GM12878 (cell line): ENCODE measurements around the gene RNPS1.
A peak's percentile ranks its signal among the peaks of the same experiment; 100 is the strongest.

Source experiments
- EP300 ChIP-seq, 2 experiments: fragments of 150-350 bp in 1 of 2; IDR thresholded peaks; 2 replicates each; pipeline ENCODE4 v1.6.1; 2011 to 2012; ENCODE audit warnings: low read depth in 2 of 2, low read length in 2 of 2, borderline replicate concordance in 1 of 2, improper control_type of control experiment in 1 of 2, inconsistent platforms in 1 of 2; ENCODE audit not compliant: control insufficient read depth in 1 of 2
- JUND ChIP-seq: IDR thresholded peaks from 2 replicates; pipeline ENCODE4 v1.6.1; 2012; ENCODE audit warnings: low read depth, mild to moderate bottlenecking, low read length, improper control_type of control experiment, moderate library complexity
- NFYB ChIP-seq: IDR thresholded peaks from 2 replicates; pipeline ENCODE4 v1.6.1; 2011; ENCODE audit warnings: low read depth, mild to moderate bottlenecking, low read length, improper control_type of control experiment, moderate library complexity; ENCODE audit not compliant: insufficient read depth
- POLR2A ChIP-seq: IDR thresholded peaks from 2 replicates; pipeline ENCODE4 v1.6.1; 2011; ENCODE audit warnings: low read depth, mild to moderate bottlenecking, low read length
- POLR2AphosphoS5 ChIP-seq: IDR thresholded peaks from 2 replicates; pipeline ENCODE4 v1.6.1; 2011; ENCODE audit warnings: mild to moderate bottlenecking, low read length, inconsistent platforms
- RAD21 ChIP-seq: IDR thresholded peaks from 2 replicates; pipeline ENCODE4 v1.6.1; 2011; ENCODE audit warnings: mild to moderate bottlenecking, low read depth, low read length, moderate library complexity; ENCODE audit not compliant: insufficient read depth
- TAF1 ChIP-seq: IDR thresholded peaks from 2 replicates; pipeline ENCODE4 v1.6.1; 2011; ENCODE audit warnings: mild to moderate bottlenecking, low read depth, low read length, borderline replicate concordance
- YY1 ChIP-seq: IDR thresholded peaks from 2 replicates; pipeline ENCODE4 v1.6.1; 2011; ENCODE audit warnings: low read depth, mild to moderate bottlenecking, low read length
- ZNF274 ChIP-seq: IDR thresholded peaks from one replicate; pipeline ENCODE4 v1.8.0; 2011; ENCODE audit not compliant: insufficient read length, insufficient read depth
- ZNF384 ChIP-seq: IDR thresholded peaks from 2 replicates; pipeline ENCODE4 v1.6.1; 2012; ENCODE audit warnings: low read depth, mild to moderate bottlenecking, low read length, improper control_type of control experiment, borderline replicate concordance
- TF ChIP-seq, protein P1 (sequence below): IDR thresholded peaks from 2 replicates; pipeline ENCODE4 v1.6.1; 2011; ENCODE audit warnings: mild to moderate bottlenecking, low read depth, low read length, moderate library complexity; ENCODE audit not compliant: insufficient replicate concordance
- TF ChIP-seq, protein P2 (sequence below), 3 experiments: IDR thresholded peaks in 2 of 3; conservative IDR thresholded peaks in 1 of 3; 2 replicates each; pipeline ENCODE4 v1.5.1; 2011; ENCODE audit warnings: low read depth in 3 of 3, low read length in 3 of 3, mild to moderate bottlenecking in 3 of 3, control low read depth in 2 of 3, moderate library complexity in 2 of 3, inconsistent platforms in 1 of 3, mixed read lengths in 1 of 3; ENCODE audit not compliant: control insufficient read depth in 2 of 3, insufficient read depth in 1 of 3; ENCODE audit errors: extremely low read depth in 1 of 3

DNA sequence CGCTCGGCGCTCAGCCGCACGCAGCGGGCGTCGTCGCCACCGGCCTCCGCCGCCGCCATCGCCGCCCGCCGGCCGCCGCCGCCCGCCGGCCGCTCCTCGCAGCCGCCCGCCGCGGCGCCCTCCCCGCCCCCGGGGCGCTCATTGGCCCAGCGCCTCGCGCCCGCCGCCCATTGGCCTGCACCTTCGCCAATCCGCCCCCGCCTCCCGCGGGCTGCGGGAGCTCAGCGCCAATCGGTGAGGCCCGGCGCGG, 53.3 kb downstream of the RNPS1 start, which contains the start of gene PGP:
- TF ChIP-seq, protein P1, sequence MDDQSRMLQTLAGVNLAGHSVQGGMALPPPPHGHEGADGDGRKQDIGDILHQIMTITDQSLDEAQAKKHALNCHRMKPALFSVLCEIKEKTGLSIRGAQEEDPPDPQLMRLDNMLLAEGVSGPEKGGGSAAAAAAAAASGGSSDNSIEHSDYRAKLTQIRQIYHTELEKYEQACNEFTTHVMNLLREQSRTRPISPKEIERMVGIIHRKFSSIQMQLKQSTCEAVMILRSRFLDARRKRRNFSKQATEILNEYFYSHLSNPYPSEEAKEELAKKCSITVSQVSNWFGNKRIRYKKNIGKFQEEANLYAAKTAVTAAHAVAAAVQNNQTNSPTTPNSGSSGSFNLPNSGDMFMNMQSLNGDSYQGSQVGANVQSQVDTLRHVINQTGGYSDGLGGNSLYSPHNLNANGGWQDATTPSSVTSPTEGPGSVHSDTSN = peak; percentile 92
- TF ChIP-seq, protein P2, sequence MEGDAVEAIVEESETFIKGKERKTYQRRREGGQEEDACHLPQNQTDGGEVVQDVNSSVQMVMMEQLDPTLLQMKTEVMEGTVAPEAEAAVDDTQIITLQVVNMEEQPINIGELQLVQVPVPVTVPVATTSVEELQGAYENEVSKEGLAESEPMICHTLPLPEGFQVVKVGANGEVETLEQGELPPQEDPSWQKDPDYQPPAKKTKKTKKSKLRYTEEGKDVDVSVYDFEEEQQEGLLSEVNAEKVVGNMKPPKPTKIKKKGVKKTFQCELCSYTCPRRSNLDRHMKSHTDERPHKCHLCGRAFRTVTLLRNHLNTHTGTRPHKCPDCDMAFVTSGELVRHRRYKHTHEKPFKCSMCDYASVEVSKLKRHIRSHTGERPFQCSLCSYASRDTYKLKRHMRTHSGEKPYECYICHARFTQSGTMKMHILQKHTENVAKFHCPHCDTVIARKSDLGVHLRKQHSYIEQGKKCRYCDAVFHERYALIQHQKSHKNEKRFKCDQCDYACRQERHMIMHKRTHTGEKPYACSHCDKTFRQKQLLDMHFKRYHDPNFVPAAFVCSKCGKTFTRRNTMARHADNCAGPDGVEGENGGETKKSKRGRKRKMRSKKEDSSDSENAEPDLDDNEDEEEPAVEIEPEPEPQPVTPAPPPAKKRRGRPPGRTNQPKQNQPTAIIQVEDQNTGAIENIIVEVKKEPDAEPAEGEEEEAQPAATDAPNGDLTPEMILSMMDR (IDR thresholded peaks at IDR 0.05 in 2 of 3, conservative IDR thresholded peaks at IDR 0.05 in 1 of 3; ENCODE audit: control insufficient read depth in 2 of 3, extremely low read depth in 1 of 3, insufficient read depth in 1 of 3, low read depth in 3 of 3, low read length in 3 of 3) = no peak
- no peak for TF ChIP-seq POLR2A
- no peak for TF ChIP-seq POLR2AphosphoS5
- no peak for TF ChIP-seq RAD21
- no peak for TF ChIP-seq EP300 (IDR thresholded peaks at IDR 0.05; ENCODE audit: borderline replicate concordance in 1 of 2, control insufficient read depth in 1 of 2, low read depth in 2 of 2, low read length in 2 of 2)
- TF ChIP-seq JUND = no peak
- no peak for TF ChIP-seq YY1
- TF ChIP-seq ZNF384 = no peak
- TF ChIP-seq NFYB = peak; percentile 95; the same call in 1 of the 2 replicates
- TF ChIP-seq TAF1 = no peak
- no peak for TF ChIP-seq ZNF274
